ACC112 (cell line): Measurements from ENCODE around the gene DNM3.
"Not testable (repeated sequence)": the region's sequence is repeated elsewhere in the genome, so short reads cannot be mapped to it uniquely, and the experiment has no call there.

Experiments used
- H2AFZ ChIP-seq: fragments of 200-600 bp; sonication (generic); one replicate; pipeline ENCODE4 v1.6.0; 2017; ENCODE audit warnings: antibody characterized with exemption, low read length; ENCODE audit not compliant: unreplicated experiment
- H3K27ac ChIP-seq: fragments of 200-600 bp; sonication (generic); 2 replicates; pipeline ENCODE4 v1.5.1; 2014; ENCODE audit warnings: low read depth, mild to moderate bottlenecking, antibody characterized with exemption, low read length, moderate library complexity
- H3K27me3 ChIP-seq: fragments of 200-600 bp; sonication (generic); 2 replicates; pipeline ENCODE4 v1.6.1; 2014; ENCODE audit warnings: mild to moderate bottlenecking, antibody characterized with exemption, low read length, moderate library complexity, mixed read lengths; ENCODE audit not compliant: insufficient read depth
- H3K36me3 ChIP-seq: fragments of 200-600 bp; sonication (generic); 2 replicates; pipeline ENCODE4 v1.6.1; 2016; ENCODE audit warnings: mild to moderate bottlenecking, antibody characterized with exemption, low read length, moderate library complexity, mixed read lengths; ENCODE audit not compliant: insufficient read depth
- H3K4me1 ChIP-seq: fragments of 200-600 bp; sonication (generic); one replicate; pipeline ENCODE4 v1.6.1; 2016; ENCODE audit warnings: low read length, mixed read lengths; ENCODE audit not compliant: insufficient read depth, unreplicated experiment, control insufficient read depth
- H3K4me3 ChIP-seq: fragments of 200-600 bp; sonication (generic); 2 replicates; pipeline ENCODE4 v1.5.1; 2014; ENCODE audit warnings: mild to moderate bottlenecking, low read depth, low read length
- H3K79me2 ChIP-seq: fragments of 200-600 bp; sonication (generic); one replicate; pipeline ENCODE4 v1.6.0; 2016; ENCODE audit warnings: low read length; ENCODE audit not compliant: control insufficient read depth, unreplicated experiment, insufficient read depth

DNM3 gene

DNA sequence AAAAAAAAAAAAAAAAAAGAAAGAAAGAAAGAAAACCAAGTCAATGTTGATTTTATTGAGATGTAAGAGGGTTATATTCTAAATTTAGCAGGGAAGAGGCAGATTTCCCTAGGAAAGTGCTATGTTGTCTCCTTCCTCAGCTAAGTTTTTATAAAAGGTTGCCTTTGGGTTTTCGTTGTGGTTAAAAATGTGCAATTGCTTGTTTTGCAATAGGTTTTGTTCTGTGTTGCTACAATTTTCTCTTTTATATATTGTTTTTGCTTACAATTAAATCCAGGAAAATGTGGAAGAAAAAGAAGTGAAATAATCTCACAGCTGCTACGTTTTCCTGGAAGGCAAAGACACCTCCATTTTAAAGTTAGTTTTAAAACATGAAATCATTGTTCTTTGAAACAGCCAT is 442.5 kb downstream of the DNM3 start:
- Histone ChIP-seq H3K27me3 (no peaks in the 10 kb centered on the region), H3K79me2 (no peaks in the 10 kb centered on the region), H3K4me3 (no peak overlapping the region), H3K4me1 (peaks cover 20% of the 10 kb centered on the region), H3K27ac (no peak overlapping the region), H3K36me3 (no peaks in the 10 kb centered on the region), H2AFZ (no peak overlapping the region)

DNA sequence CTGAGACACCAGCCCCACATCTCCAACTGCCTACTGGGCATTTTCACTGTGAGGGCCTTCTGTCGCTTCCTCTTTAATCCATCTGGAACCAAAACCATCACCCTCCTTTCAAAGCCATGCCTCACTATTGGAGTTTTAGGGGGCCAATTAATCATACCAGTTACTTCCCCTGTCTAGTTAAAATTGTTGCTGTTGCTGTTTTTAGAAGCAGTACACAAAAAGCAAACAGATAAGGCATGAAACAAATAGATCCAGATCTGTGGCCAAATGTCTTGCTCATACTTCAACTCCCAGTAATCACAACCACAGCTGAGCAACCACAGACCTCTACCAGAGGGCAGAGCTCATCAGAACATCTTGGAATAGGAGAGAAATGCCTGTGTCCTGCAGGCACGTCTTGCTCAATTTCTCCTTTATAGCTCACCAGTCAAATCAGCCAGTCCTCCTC is 445.4 kb downstream of the DNM3 start:
- H3K36me3 ChIP-seq: no peaks in the 10 kb centered on the region
- no peak overlapping the region for H2AFZ ChIP-seq
- no peaks in the 10 kb centered on the region for H3K79me2 ChIP-seq
- peaks cover 12% of the 10 kb centered on the region for H3K4me1 ChIP-seq
- H3K4me3 ChIP-seq: peak overlapping the region; percentile 50
- H3K27me3 ChIP-seq: no peaks in the 10 kb centered on the region
- H3K27ac ChIP-seq: peak overlapping the region; percentile 84

DNA sequence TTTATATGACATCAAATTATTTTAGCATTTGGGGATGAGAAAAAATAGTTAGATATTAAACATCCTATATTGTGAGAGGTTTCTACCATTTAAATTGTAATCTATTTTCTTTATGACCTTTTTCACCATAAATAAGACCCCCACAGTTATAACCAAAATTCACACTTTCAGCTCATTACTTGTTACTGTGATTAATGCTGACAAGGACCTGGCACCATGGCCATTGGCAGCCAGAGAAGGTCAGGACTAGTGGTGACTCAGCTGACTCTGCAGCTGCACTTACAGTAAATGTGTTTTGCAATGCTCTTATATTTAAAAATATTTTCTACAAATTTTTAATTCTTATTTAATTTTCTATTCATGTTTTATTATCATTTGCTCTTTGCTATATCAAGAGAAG is 445.9 kb downstream of the DNM3 start:
- Histone ChIP-seq H2AFZ (no peak overlapping the region), H3K4me1 (peaks cover 12% of the 10 kb centered on the region), H3K4me3 (peak overlapping the region; percentile 50), H3K27me3 (no peaks in the 10 kb centered on the region), H3K79me2 (no peaks in the 10 kb centered on the region), H3K36me3 (no peaks in the 10 kb centered on the region), H3K27ac (peak overlapping the region; percentile 84)

DNA sequence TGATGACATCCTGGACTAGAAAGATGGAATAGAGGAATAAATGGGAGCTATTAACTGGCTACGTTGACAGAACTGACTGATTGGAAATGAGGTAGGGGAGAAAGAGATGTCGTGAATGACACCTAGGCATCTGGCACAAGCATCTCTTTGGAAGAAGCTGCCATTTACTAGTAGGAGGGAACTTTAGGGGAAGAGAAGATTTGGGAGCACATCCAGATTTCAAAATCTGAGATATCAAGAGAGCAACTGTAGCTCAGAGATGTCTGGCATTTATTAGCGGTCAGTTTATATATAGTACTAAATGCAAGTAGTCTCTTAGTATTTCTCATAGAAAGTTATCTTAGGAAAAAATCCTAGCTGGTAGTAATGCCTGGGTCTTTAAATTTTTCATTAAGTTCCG is 447.3 kb downstream of the DNM3 start:
- no peak overlapping the region for H3K27ac ChIP-seq
- H2AFZ ChIP-seq: no peak overlapping the region
- no peaks in the 10 kb centered on the region for H3K36me3 ChIP-seq
- H3K4me3 ChIP-seq: no peak overlapping the region
- peaks cover 12% of the 10 kb centered on the region for H3K4me1 ChIP-seq
- H3K27me3 ChIP-seq: no peaks in the 10 kb centered on the region
- no peaks in the 10 kb centered on the region for H3K79me2 ChIP-seq

DNA sequence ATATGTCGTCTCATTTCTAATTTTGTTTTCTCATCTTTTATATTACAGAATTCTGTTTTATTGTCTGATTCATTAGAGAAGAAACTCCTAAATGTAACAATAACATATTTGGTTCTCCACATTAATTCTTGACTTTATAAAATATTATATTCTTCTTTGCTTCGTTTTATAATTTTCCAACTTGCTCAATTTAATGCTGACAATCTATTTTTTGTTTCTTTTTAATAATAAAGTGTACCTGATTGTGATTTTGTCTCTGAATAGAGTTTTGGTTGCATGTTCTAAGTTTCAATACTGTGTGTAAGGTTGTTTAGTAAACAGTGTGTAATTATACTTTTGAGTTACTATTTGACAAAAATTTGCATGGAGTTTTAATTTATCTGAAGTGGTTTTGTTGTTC is 448.1 kb downstream of the DNM3 start:
- Histone ChIP-seq H3K79me2 (no peaks in the 10 kb centered on the region), H3K27me3 (no peaks in the 10 kb centered on the region), H3K4me3 (no peak overlapping the region), H2AFZ (no peak overlapping the region), H3K4me1 (peaks cover 12% of the 10 kb centered on the region), H3K27ac (no peak overlapping the region), H3K36me3 (no peaks in the 10 kb centered on the region)

DNA sequence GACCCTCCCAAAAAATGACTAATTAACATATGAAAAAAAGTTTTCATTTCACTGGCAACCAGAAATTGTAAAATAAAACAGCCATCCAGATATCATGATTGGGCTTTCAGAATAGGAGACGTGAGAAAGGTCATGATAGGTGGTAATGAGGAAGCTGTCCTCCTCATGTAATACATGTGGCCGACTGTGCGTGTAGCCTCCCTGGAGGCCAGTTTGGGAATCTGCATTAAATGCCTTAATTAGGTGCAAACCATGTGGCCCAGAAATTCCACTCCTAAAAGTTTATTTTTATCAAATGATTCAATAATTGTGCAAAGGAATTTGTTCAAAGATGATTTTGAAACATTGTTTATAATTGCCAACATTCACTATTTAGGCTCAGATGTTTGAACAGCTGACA is 451.5 kb downstream of the DNM3 start:
- H3K27me3 ChIP-seq: no peaks in the 10 kb centered on the region
- H3K79me2 ChIP-seq: no peaks in the 10 kb centered on the region
- no peaks in the 10 kb centered on the region for H3K4me1 ChIP-seq
- H3K4me3 ChIP-seq: no peak overlapping the region
- H3K36me3 ChIP-seq: no peaks in the 10 kb centered on the region
- no peak overlapping the region for H3K27ac ChIP-seq
- no peak overlapping the region for H2AFZ ChIP-seq

DNA sequence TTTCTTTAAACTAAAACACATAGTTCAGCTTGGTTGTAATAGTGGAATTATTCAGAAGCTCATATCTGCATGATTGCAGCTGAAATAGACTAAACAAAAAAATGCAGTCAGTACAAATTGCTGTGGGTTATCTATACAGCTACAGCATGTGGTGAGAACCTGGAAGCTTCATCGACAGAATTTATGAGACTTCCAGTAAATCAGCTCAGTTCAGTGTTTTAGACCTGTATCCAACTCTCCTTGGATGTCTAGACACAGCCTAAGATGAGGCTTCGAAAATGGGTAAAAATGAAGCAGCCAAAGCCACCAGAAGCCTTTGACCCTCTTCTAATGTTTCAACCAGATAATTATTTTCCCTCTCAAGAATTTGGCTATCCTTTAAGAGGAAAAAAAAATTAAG is 452.1 kb downstream of the DNM3 start:
- H3K27ac ChIP-seq: no peak overlapping the region
- no peaks in the 10 kb centered on the region for H3K36me3 ChIP-seq
- no peaks in the 10 kb centered on the region for H3K27me3 ChIP-seq
- no peaks in the 10 kb centered on the region for H3K4me1 ChIP-seq
- no peak overlapping the region for H3K4me3 ChIP-seq
- no peak overlapping the region for H2AFZ ChIP-seq
- H3K79me2 ChIP-seq: no peaks in the 10 kb centered on the region

DNA sequence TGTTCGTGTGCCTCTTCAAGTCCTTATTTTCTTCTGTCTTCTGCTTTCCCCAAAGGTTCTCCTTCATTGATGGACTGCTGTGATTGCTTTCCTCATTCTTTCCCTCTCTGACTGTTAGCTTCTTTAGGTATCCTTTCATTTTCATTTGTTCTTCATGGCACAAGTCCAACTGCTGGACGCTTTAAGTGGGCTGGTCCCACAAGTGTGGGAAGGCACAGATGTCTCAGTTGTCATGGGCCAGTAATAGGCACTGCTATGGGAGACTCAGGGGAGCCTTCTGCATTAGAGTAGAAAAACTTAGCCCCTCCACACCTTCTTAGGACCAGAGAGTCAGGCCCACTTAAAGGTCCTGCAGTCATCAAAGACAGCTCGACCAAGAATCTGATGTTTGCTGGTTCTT is 456.8 kb downstream of the DNM3 start:
- no peaks in the 10 kb centered on the region for H3K4me1 ChIP-seq
- no peak overlapping the region for H2AFZ ChIP-seq
- no peaks in the 10 kb centered on the region for H3K27me3 ChIP-seq
- H3K4me3 ChIP-seq: no peak overlapping the region
- no peaks in the 10 kb centered on the region for H3K79me2 ChIP-seq
- H3K27ac ChIP-seq: no peak overlapping the region
- H3K36me3 ChIP-seq: 0 out of 2 replicates have a peak, but pooled peaks cover 2% of the 10 kb centered on the region

DNA sequence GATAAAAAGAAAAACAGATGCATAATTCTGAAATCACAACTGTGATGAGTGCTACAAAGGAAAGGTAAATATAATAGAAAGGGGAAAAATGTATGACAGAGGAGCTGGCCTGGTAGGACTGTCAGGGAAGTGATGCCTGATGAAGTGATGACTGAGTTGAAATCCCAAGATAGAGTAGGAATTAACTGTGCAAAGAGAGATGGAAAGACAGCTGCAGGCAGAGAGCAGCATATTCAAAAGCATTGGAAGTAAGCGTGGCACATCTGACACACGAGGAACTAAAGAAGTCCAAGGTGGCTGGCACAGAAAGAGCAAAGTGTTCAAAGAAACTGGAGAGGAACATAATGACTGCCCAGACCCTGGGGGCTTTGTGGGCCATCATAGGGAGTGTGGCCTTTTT is 457.6 kb downstream of the DNM3 start:
- Histone ChIP-seq H3K36me3 (0 out of 2 replicates have a peak, but pooled peaks cover 2% of the 10 kb centered on the region), H2AFZ (no peak overlapping the region), H3K27ac (no peak overlapping the region), H3K4me1 (no peaks in the 10 kb centered on the region), H3K79me2 (no peaks in the 10 kb centered on the region), H3K4me3 (no peak overlapping the region), H3K27me3 (no peaks in the 10 kb centered on the region)

DNA sequence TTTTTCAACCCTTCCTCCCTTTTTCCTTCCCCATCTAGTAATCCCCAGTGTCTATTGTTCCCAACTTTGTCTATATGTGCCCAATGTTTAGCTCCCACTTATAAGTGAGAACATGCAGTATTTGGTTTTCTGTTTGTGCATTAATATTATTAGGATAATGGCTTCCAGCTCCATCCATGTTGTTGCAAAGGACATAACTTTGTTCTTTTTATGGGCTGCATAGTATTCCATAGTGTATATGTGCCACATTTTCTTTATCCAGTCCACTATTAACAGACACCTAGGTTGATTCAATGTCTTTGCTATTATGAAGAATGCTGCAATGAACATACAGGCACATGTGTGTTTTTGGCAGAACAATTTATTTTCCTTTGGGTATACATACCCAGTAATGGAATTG is 458.2 kb downstream of the DNM3 start:
- H2AFZ ChIP-seq: no peak overlapping the region
- no peak overlapping the region for H3K27ac ChIP-seq
- H3K4me3 ChIP-seq: no peak overlapping the region
- H3K4me1 ChIP-seq: no peaks in the 10 kb centered on the region
- H3K36me3 ChIP-seq: 0 out of 2 replicates have a peak, but pooled peaks cover 2% of the 10 kb centered on the region
- no peaks in the 10 kb centered on the region for H3K79me2 ChIP-seq
- H3K27me3 ChIP-seq: no peaks in the 10 kb centered on the region

DNA sequence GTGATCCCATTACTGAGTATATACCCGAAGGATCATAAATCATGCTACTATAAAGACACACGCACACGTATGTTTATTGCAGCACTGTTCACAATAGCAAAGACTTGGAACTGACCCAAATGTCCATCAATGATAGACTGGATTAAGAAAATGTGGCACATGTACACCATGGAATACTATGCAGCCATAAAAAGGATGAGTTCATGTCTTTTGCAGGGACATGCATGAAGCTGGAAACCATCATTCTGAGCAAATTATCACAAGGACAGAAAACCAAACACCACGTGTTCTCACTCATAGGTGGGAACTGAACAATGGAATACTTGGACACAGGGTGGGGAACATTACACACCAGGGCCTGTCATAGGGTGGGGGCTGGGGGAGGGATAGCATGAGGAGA is 466.2 kb downstream of the DNM3 start:
- not testable (repeated sequence) for H3K4me3 ChIP-seq, H3K36me3 ChIP-seq, H3K79me2 ChIP-seq

More for the DNA sequence above, 466.2 kb downstream of the DNM3 start:
- H3K27ac ChIP-seq, H3K27me3 ChIP-seq, H2AFZ ChIP-seq, H3K4me1 ChIP-seq: not testable (repeated sequence)
